Nephron progenitor cell (in vitro differentiated cells): ENCODE data around the gene MTF1.
A peak's percentile ranks its signal among the peaks of the same experiment; 100 is the strongest.

Source experiments
- DNase-seq: peaks from one replicate; pipeline ENCODE4 v3.0.0; 2021
- H3K27ac Mint-ChIP-seq: 2 replicates; pipeline ENCODE4 v1.8.0; 2021; ENCODE audit warnings: mild to moderate bottlenecking, moderate library complexity, mixed read lengths
- H3K27me3 Mint-ChIP-seq: 2 replicates; pipeline ENCODE4 v1.8.0; 2021; ENCODE audit warnings: mild to moderate bottlenecking, low read depth, mixed read lengths; ENCODE audit not compliant: poor library complexity
- H3K36me3 Mint-ChIP-seq: 2 replicates; pipeline ENCODE4 v1.8.0; 2021; ENCODE audit warnings: low read depth, mixed read lengths
- H3K4me1 Mint-ChIP-seq: 2 replicates; pipeline ENCODE4 v1.8.0; 2021; ENCODE audit warnings: mixed read lengths
- H3K4me3 Mint-ChIP-seq: 2 replicates; pipeline ENCODE4 v1.8.0; 2021; ENCODE audit warnings: mild to moderate bottlenecking, moderate library complexity, mixed read lengths
- H3K9me3 Mint-ChIP-seq: 2 replicates; pipeline ENCODE4 v1.8.0; 2021; ENCODE audit warnings: mild to moderate bottlenecking, moderate library complexity, mixed read lengths
- CTCF ChIP-seq: fragments of 200-600 bp; sonication (generic); IDR thresholded peaks from 2 replicates; pipeline ENCODE4 v1.5.0; 2021; ENCODE audit warnings: antibody characterized with exemption

Gene MTF1

DNA sequence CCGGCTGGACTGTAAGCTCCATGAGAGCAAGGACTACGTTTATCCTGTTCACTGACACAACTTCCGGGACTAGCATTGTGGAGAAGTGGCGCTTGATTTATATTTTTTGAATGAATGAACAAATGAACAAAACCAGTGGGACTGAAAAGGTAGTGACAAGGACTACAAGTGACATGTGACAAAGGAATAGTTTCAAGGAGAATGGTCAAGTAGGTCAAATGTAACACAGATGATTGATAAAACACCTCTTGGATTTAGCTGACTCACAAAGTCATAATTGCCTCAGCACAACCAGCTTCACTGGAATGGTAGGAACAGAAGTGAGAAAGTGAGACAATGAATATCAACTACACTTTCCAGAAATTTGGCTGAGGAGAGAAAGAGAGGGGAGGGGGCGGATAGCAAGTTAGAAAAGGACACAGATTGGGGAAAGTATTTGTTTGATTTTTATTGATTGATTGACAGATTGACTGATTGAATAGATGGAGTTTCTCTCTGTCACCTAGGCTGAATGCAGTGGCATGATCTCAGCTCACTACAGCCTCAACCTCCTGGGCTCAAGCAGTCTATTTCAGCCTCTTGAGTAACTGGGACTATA, 14.2 kb downstream of the MTF1 start:
- Mint-ChIP-seq H3K4me3 (no peak overlapping the region), H3K36me3 (peaks cover 5% of the 10 kb centered on the region), H3K27me3 (no peaks in the 10 kb centered on the region), H3K9me3 (no peaks in the 10 kb centered on the region), H3K4me1 (no peaks in the 10 kb centered on the region), H3K27ac (peak overlapping the region; percentile 11)
- no peak for TF ChIP-seq CTCF
- DNase-seq = no peak

GRCh38 chr1:37844536-37844935, 14.9 kb downstream of the MTF1 start:
- Mint-ChIP-seq H3K36me3 (peaks cover 9% of the 10 kb centered on the region), H3K27me3 (no peaks in the 10 kb centered on the region), H3K4me1 (no peaks in the 10 kb centered on the region), H3K9me3 (no peaks in the 10 kb centered on the region), H3K4me3 (no peak overlapping the region), H3K27ac (no peak overlapping the region)
- DNase-seq = no peak
- no peak for TF ChIP-seq CTCF

GRCh38 chr1:37841652-37842051, 17.7 kb downstream of the MTF1 start:
- Mint-ChIP-seq H3K27ac (no peak overlapping the region), H3K27me3 (no peaks in the 10 kb centered on the region), H3K4me3 (no peak overlapping the region), H3K9me3 (no peaks in the 10 kb centered on the region), H3K36me3 (peaks cover 17% of the 10 kb centered on the region), H3K4me1 (no peaks in the 10 kb centered on the region)
- no peak for TF ChIP-seq CTCF
- DNase-seq = no peak

DNA sequence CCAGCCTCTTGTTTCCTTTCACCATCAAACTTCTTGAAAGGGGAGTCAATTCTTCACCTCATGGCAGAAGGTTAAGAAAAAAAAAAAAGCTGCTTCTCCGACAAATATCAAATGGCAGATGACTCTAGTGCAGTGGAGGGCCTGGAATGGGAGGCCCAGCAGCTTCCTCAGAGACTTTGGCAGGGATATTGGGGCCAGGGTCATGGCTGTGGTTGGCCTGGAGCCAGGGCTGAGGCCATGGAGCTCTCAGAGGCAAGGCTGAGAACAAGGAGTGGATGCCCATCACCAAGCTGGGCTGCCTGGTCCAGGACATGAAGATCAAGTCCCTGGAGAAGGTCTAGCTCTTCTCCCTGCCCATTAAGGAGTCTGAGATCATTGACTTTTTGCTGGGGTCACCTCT, 18.7 kb downstream of the MTF1 start:
- H3K36me3 Mint-ChIP-seq = peaks cover 23% of the 10 kb centered on the region
- no peak for TF ChIP-seq CTCF
- no peaks in the 10 kb centered on the region for H3K4me1 Mint-ChIP-seq

GRCh38 chr1:37839676-37840075, 19.7 kb downstream of the MTF1 start:
- no peaks in the 10 kb centered on the region for H3K27me3 Mint-ChIP-seq
- H3K9me3 Mint-ChIP-seq = no peaks in the 10 kb centered on the region
- H3K4me1 Mint-ChIP-seq = no peaks in the 10 kb centered on the region
- DNase-seq = no peak
- peaks cover 26% of the 10 kb centered on the region for H3K36me3 Mint-ChIP-seq
- no peak overlapping the region for H3K27ac Mint-ChIP-seq
- H3K4me3 Mint-ChIP-seq = no peak overlapping the region
- TF ChIP-seq CTCF = no peak

More for the DNA sequence above, 18.7 kb downstream of the MTF1 start:
- Mint-ChIP-seq H3K9me3 (no peaks in the 10 kb centered on the region), H3K27me3 (no peaks in the 10 kb centered on the region), H3K4me3 (no peak overlapping the region), H3K27ac (no peak overlapping the region)
- no peak for DNase-seq

- no peak for TF ChIP-seq CTCF
- Mint-ChIP-seq H3K4me1 (no peaks in the 10 kb centered on the region), H3K27me3 (no peaks in the 10 kb centered on the region), H3K36me3 (peaks cover 40% of the 10 kb centered on the region), H3K27ac (no peak overlapping the region), H3K9me3 (no peaks in the 10 kb centered on the region), H3K4me3 (no peak overlapping the region)
- DNase-seq = no peak
Measured at GRCh38 chr1:37836788-37837187, 22.6 kb downstream of the MTF1 start.
